HG02973 (cell line): Measurements from ENCODE around the gene MSL3.

ENCODE experiments used
- ATAC-seq: cut with Tn5 transposase; IDR thresholded peaks from one replicate; pipeline ENCODE4 v1.9.1; 2021; ENCODE audit warnings: moderate library complexity; ENCODE audit not compliant: unreplicated experiment

MSL3 gene

DNA sequence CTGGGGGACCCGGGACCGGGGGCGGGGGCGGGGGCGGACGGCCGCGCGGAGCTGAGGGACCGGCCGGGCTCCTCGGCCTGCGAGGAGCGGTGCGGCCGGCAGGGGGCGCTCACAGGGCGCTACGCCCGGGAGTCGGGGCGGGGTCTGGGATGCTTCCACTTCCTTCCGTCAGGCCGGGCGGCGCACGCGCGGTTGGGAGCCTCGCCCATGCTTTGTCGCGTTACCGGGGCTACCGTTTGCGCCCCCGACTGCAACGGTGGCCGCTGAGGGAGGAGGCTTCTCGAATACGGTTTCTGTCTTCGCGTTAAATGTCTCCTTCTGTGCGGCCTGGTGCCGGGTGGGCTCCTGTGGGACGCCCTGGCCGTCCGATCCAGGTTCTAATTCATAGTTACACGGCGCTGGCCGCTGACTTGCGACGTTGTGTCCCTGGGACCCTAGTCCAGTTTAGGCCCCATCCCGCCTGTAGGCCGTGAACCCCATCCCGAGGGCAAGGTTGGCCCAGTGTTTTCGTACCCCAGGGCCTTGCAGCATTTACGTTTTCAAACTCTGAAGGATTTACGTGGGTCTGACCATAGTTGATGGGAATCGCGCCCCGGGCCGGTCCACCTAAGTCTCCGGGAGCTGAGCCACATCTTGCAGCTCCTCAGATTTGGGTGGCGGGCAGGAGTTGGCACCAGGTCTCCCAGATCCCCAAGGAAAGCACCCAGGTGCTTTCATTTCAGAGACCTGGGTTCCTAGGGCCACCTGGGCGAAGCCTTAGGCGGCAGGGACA lies 549 bp downstream of the MSL3 start:
- peak; percentile 47 for ATAC-seq

- no peak for ATAC-seq
These were observed 1.1 kb downstream of the MSL3 start for GRCh38 chrX:11759172-11759460.

DNA sequence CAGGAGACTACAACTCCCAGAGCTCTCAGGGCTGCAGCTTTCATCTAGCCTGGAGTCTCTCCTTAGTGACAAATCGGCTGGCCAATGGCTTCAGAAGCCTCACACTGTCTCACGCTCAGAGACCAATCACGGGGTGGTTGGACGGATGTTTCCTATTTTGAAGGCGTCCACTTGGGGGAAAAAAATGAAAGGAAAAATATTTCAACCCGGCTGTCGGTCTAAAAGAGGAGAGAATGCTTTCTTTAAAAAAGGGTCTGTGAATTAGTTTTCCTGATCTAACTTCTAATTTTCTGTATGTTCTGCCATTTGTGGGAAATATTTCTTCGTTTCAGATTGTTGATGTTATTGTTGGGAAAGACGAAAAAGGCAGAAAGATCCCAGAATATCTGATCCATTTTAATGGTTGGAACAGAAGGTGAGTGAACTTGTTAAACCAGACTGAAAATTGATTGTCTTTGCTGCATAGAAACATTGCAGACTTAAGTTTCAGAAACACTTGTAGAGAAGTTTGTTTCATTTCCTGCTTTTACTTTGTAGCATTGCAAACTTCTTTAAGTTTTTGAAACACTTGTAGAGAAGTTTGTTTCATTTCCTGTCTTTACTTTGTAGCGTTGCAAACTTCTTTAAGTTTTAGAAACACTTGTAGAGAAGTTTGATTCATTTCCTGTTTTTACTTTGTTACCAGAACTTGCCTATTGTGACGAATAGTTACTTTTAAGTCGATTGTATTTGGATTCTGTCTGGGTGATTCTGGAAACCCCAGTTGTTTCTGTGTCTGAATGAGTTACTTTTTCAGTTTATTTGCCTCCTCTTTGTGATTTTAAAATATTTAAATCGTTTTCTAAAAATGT lies 1.6 kb downstream of the MSL3 start:
- peak; percentile 67 for ATAC-seq

- ATAC-seq: no peak
These were observed 2.9 kb downstream of the MSL3 start for GRCh38 chrX:11760958-11761357.

DNA sequence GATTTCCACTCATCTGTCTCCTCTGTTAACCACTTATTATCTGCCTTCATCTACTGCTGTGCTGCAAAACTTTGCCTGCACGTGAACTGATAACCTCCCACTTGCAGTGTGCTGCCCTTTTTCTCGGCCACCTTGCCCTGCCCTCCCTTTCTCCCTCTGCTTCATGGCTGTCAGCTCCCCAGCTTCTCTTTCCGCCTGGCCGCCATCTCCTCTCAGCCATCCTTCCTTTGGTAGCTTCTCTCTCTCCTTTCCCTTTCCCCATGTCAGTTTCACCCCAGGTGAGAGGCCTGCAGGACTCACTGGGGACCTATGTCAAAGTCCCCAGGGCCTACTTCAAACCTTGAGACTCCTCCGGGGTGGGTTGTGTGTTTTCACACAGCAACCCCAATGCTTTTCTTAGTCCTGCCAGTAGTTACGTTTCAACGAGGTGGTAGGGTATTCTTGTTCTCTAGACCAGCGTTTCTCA lies 6.6 kb downstream of the MSL3 start:
- no peak for ATAC-seq

- ATAC-seq: no peak
These were observed 7.4 kb downstream of the MSL3 start for GRCh38 chrX:11765449-11765848.

DNA sequence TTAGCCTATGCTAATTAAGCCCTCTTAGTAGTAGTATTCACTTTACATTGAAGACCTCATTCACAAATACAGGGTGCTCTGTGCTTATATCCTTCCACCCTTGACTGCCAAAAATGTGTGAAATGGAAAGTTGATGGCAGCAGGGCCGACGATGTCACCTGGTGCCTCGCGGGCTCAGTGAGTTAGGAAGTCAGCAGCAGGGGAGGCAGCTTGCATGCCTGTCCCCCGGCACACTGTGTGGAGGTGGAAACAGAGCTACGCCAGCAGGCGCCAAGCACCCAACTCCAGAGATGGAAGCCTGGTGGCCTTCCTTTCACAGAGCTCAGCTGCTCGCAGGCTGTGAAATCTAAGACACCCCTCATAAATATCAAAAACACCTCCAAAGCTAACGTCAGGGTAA lies 8.4 kb downstream of the MSL3 start:
- ATAC-seq: no peak

GRCh38 chrX:11768039-11768438 lies 10.0 kb downstream of the MSL3 start:
- peak; percentile 77 for ATAC-seq

GRCh38 chrX:11770320-11770719 lies 12.3 kb downstream of the MSL3 start:
- ATAC-seq: no peak

GRCh38 chrX:11778230-11778629 lies 20.2 kb downstream of the MSL3 start:
- ATAC-seq: no peak

DNA sequence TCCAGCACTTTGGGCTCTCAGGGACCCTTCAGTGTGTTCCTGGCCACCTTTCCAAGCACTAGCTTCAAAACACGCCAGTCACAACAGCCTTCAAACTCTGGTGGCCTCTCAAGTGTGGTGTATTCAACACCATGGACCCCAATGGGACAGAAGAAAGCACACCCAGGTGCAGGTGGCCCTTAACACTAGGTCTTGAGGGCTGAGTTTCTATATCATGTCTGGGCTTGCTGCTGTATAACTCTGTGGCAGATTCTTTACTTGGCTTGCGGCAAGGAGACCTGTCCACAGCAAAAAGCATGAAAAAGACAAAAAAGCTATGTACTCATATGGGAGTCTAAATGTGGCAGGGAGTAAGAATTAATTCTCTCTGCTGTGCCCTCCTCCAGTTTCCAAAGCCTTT lies 23.1 kb downstream of the MSL3 start:
- no peak for ATAC-seq

DNA sequence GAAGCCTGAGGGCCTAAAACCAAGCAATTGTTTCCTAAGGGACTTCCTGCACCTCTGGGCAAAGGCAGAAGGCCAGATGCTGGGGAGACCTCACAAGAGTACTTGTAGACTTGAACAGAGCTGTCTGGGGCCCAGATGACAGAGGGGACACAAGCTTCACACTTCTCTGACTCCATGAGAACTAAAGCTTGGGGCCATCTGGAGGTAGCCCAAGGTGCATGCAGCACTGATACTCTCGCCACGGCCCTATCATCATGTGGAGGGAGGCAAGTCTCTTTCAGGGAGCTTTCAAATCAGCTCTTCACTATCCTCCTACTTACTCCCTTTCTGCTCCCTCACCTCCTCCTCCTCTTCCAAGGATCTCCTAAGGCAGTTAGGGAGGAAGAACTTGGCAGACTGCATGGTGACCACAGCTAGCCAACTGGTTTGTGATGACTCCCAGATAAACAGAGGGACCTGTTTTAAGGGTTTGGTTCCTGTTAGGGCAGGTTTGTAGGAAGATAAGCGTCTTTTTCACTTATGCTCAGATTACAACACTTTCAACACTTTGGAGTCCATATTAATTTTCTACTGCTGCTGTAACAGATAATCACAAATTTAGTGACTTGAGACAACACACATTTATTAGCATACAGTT lies 23.8 kb downstream of the MSL3 start:
- no peak for ATAC-seq

DNA sequence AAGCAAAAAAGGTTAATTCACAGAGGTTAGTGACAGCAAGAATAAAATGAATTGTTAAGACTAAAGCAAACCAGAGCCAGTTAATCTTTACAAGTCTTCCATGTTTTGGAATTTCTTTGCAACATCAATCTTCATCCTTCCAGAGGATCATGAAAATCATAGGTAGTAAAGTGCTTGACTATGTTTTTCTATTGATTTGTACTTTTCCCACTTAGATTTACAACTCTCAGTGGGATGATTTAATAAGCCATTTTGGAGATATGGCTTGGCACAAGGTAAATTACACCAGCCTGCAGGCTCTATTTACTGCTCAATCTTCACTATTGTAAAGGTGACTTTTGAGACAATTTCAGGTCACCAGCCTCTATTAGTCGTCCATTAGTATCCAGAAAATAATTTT lies 26.5 kb downstream of the MSL3 start:
- ATAC-seq: no peak

DNA sequence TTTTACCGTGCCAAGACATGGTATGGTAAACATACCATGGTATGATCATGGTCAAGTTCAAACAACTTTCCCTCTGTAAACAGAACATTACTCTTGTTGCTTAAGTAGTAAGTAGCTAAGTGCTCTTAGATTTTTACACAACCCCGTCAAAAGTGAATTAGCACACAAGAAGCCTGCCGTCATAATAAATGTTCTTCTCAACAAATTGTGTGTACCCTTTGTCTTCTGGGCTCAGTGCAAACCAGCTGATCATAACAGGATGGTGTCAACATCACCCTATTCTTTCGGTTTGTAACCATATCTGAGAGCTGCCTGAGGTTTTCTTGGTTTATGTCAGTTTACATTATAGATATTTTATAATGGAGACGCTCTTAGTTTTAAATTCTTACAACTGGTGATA lies 28.8 kb downstream of the MSL3 start:
- ATAC-seq: no peak

GRCh38 chrX:11787564-11787963 lies 29.5 kb downstream of the MSL3 start:
- no peak for ATAC-seq

- ATAC-seq: no peak
These were observed 31.8 kb downstream of the MSL3 start for GRCh38 chrX:11789809-11790208.

DNA sequence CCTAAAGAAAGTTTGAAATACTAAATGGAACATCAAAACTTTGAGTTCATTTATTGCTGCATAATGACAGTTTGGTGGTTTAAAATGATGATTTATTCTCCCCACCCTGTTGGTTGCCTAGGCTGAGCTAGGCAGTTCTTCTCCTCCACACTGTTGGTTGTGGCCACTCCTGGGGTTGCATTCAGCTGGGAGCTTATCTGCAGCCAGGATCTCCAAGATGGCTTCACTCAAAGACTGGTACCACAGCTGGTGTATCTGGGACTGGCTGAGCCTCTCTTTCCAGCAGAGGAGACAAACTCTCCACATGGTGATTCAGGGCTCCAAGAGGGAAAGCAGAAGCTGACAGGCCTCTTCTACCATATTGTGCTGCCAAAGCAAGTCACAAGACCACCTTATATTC lies 33.1 kb downstream of the MSL3 start:
- no peak for ATAC-seq

DNA sequence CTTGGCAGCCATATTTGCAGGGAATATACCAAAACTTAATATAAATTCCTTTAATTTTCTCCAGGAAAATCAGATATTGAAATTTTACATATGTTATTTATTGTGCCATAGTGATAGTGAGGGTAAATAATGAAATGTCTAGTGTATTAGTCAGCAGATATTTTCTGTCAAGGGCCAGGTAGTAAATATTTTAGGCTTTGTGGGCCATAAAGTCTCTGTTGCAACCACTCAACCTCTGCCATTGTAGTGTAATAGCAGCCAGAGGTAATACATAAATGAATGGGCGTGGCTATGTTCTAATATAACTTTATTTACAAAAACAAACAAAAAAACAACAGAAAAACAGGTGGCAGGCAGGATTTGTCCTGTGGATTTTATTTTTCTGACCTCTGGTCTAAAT lies 33.5 kb downstream of the MSL3 start:
- no peak for ATAC-seq

DNA sequence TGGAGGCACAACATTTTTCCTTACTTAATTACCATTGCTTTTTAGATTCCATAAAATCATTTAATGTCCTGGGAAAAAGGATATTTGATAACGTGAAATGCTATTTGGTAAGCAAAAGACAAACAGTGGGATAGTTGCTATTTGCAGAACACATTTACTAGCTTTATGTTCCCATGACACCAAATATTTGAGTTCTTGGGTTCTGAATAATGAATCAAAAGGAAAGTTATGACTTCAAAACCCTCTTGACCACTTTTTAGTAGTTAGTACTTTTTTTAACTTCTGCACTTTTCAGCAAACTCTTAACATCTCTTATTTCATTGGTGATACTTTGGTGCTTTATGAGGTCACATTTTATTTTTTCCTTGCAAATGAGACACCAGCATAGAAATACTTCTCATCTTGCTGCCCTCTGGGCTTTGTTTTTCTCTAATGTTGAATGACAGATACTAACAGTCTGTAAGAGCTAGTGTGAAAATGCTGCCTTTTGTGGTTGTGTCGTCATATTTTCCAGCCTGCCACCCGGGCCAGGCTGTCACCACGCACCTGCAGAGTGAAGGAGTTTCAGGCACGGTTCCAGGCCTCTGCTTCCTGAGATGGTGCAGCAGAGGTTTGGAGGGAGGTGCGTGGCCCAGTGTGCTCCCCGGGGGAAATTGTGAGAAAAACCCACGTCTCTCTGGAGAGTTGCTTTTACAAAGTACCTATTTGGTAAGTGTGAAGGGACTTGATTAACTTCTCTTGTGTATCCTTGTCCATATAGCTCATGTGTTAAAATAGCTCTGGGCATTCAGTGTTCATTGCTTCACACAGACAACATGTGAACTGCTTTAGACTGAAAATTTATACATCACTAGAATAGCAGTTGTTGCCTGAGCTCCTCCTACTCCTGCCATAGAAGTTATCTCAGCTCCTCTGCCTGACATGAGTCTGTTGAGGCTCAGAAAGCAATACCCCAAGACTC lies 34.7 kb downstream of the MSL3 start:
- peak; percentile 80 for ATAC-seq

DNA sequence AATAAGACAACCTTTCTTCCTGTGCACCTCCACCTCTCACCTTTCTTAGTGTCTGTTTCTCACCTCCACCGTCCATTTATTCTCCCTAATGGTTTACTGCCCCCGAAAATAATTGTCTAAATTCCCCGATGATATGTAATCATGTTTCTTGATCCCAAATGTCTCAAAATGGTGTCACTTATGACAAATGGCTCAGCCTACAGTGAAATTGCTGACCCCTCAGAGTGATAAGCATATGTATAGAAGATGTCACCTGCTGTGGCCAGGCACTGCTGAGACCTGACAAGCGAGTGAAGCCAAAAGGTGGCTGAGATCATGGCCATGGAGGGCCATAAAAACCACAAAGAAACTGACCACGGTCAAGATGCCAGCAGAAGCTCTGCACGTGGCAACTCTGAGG lies 35.7 kb downstream of the MSL3 start:
- ATAC-seq: no peak

GRCh38 chrX:11813341-11813740 lies 55.3 kb downstream of the MSL3 start:
- ATAC-seq: no peak
